Activated CD4-positive, CD25-positive, alpha-beta regulatory T cell (primary cell): Measurements from ENCODE around the gene KRTCAP2.
A peak's percentile ranks its signal among the peaks of the same experiment; 100 is the strongest.
"Not testable (repeated sequence)": the region's sequence is repeated elsewhere in the genome, so short reads cannot be mapped to it uniquely, and the experiment has no call there.

Experiments used
- DNase-seq, 4 experiments: peaks; one replicate each; lab custom pipeline; 2025; lab: John Stamatoyannopoulos, UW

The KRTCAP2 gene

DNA sequence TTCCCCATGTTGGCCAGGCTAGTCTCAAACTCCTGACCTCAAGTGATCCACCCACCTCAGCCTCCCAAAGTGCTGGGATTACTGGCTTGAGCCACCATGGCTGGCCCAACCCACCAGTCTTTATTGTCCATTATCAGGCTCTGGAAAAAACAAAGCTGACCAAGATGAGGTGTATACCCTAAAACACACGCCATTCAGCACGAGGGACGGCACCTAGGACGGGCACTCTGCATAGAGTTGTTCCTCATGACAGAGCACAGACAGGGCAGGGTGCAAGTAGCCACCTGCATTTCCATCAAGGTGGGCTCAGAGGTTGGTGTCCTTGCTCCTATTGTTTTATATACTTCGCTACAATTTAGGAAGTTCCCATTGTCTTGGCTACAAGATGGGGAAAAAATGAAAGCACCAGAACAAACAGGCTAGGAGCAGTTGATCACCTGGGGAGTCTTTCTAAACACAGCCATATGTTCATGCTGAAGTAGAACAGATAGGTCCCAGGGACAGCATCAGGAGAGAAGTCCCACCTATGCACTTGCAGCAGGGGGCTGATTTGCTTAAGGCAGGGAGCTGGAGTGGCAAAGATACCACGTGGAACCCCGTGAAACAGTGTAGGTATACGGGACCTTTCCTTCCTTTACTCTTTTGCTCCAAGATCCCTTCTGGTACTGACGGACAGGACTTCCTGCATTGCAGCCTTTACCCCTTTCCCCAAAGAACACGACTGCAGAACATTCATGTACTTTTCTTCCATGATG, 4.5 kb downstream of the KRTCAP2 start:
- no peak for DNase-seq

DNA sequence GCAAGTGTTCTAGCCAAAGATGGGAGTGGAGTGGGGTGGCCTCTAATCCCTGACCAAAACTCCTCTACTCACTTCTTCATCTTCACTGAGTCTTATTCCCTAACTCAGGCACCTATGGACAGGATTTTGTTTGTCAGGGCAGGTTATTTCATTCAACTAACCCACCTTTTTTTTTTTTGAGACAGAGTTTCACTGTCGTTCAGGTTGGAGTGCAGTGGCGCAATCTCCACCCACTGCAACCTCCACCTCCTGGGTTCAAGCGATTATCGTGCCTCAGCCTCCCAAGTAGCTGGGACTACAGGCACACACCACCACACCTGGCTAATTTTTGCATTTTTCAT, 5.0 kb downstream of the KRTCAP2 start:
- not testable (repeated sequence) for DNase-seq

DNA sequence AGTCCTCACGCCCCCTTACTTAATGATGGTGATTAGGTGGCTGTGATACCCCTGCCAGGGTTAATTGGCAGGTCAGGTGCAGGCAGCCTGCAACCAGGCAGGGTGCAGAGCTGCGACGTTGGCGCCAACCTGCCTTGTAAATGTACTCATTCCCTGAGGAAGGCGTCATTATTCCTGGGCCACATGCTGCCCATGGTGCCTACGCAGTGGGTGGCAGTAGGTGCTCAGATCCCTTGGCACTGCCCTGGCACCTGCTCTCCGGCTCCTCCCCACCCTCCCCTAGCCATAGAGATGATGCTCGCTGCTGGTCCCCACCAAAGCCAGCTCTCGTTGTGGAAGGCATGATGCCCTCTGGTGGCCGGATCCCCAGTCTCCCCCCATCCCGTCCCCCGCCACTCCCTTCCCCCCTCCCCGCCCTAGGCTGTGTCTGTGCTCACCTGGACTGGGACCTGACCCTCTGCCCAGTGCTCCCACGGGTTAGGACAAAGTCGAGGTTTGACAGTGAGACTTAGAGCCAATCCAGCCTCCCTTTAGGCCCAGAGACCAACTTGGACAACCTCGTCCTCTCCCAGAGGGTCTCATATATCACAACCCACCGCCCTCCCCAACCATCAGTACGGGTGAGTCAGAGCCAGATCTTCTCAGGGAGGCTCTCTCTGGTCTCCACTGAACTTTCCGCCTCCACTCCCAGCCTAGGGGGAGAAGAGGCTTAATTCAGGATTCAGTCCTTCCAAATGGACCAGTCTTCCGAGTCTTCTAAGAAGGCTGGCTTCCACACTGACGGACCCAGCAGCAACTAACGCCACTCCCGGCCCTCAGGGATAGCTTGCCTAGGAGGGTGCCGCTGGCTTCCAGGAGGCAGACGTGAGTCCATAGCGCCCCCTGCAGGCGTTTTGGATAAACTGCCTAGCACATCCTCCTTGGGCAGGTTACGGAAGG, 5.7 kb downstream of the KRTCAP2 start:
- peak; percentile 67 to 72 (median 72) for DNase-seq

DNA sequence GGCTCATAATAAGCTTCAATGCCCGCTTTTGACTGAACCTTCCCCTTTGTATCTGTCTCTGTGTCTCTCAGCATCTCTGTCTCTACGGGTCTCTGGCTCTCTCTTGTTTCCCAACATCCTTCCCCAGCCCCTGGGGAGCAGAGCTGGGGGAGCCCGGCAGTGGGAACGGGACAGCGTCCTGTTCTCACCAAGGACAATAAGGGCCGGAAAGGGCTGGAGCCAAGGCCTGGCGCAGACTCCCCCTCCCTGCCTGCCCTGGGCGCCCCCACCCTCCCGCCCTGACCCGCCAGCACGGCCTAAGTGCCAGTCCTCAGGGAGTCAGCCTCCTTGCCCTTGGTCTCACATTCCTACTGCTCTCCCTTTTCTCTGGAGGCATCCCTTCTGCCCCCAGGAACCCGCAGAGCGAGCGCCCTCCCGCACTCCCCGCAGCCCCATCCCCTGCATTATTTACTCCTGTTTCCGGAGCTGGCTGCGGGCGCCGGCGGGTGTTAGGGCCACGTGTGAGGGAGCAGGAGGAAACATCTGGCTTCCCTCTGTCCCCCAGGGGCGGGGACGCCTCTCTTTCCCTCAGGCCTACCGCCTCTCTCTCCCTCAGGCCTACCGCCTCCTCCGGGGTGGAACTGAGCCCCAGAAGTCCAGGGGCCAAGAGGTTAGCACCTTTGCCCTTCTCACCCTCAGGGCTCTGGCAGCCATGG, 6.5 kb downstream of the KRTCAP2 start:
- no peak for DNase-seq

DNA sequence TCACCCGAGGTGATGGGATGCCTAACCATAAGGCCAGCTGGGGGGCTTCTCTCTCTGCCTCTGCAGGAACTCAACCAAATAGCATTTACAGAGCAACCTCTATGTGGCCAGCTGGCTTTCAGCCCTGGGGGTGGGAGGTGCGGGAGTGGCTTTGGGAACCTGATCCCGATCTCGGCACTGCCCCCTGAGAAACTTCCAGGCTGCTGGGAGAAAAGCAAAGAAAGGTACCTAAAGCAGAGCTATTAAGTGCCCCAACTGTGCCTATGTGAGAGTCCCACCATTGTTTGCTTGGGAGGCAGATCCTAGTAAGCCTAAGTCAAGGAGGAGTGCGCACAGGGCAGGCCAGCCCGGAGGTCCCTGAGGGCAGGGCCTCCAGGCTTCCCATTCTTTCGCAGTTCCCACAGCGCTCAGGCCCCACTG, 7.0 kb downstream of the KRTCAP2 start:
- DNase-seq: no peak

DNA sequence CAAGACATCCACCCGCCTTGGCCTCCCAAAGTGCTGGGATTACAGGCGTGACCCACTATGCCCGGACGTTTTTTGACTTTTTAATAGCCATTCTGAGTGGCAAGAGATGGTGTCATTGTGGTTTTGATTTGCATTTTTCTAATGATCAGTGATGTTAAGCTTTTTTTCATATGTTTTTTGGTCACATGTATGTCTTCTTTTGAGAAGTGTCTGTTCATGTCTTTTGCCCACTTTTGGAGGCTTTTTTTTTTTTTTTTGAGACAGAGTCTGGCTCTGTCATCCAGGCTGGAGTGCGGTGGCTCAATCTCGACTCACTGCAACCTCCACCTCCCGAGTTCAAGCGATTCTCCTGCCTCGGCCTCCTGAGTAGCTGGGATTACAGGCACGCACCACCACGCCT, 8.5 kb downstream of the KRTCAP2 start:
- DNase-seq: not testable (repeated sequence)

DNA sequence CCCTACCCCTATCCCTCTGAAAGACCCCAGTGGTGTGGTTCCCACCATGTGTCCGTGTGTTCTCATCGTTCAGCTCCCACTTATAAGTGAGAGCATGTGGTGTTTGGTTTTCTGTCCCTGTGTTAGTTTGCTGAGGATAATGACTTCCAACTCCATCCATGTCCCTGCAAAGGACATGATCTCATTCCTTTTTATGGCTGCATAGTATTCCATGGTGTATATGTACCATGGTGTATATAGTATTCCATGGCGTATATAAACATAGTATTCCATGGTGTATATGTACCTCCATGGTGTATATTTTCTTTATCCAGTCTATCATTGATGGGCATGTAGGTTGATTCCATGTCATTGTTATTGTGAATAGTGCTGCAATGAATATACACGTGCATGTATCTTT, 9.3 kb downstream of the KRTCAP2 start:
- DNase-seq: not testable (repeated sequence)

DNA sequence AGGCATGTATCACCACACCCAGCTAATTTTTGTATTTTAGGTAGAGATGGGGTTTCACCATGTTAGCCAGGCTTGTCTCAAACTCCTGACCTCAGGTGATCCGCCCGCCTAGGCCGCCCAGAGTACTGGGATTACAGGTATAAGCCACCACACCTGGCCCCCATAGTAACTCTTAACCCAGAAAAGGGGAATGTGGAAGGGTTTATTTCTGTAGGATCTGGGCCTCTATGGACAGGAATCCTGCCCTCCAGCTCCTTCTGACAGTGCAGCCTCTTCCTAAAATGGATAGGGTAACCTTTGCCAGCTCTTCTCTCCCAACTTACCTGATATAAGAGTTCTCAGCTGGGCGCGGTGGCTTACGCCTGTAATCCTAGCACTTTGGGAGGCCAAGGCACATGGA, 10.5 kb downstream of the KRTCAP2 start:
- DNase-seq: not testable (repeated sequence)

DNA sequence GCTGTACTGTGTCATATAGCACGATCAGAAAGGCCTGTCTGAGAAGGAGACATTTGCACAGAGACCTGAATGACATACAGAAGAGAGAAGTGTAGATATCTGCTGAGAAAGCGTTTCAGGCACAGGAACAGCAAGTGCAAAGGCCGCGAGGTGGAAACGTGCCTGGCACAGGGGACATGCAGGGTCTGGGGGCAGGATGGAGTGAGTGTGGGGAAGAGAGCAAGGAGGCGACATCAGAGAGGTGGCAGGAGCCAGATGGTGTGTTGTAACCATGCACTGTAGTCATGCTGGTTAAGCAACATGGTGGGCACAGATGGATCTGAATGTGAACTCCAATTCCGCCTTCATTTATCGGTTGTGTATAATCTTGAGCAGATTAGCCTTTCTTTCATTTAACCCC, 13.0 kb downstream of the KRTCAP2 start:
- DNase-seq: no peak

DNA sequence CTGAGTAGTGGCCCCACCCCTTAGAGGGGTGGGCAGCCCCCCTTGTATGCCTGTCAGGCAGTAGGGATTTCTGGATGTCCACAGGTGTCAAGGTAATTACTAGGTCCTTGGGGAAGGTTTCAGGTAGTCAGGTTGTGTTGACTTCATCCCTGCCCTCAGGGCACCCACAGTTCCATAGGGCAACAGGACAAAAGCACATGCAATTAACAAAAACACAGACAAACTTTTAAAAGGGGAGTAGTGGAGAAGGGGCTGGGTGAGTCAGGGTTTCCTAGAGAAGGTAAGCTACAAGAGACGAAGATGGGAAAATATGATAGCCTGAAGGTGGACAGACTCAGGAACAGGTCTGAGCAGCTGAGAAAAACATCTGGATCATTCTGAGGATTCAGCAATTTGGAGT, 14.1 kb downstream of the KRTCAP2 start:
- no peak for DNase-seq

DNA sequence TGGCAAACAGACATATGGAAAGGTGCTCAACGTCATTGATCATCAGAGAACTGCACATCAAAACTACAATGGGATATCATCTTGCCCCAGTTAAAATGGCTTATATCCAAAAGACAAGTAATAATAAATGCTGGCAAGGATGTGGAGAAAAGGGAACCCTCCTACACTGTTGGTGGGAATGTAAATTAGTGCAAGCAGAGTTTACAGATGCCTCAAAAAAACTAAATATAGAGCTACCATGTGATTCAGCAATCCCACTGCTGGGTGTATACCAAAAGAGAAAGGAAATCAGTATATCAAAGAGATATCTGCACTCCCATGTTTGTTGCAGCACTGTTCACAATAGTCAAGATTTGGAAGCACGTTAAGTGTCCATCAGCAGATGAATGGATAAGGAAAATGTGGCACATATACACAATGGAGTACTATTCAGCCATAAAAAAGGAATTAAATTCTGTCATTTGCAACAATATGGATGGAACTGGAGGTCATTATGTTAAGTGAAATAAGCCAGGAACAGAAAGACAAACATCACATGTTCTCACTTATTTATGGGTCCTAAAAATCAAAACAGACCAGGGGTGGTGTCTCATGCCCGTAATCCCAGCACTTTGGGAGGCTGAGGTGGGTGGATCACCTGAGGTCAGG, 17.0 kb downstream of the KRTCAP2 start:
- DNase-seq: not testable (repeated sequence)

DNA sequence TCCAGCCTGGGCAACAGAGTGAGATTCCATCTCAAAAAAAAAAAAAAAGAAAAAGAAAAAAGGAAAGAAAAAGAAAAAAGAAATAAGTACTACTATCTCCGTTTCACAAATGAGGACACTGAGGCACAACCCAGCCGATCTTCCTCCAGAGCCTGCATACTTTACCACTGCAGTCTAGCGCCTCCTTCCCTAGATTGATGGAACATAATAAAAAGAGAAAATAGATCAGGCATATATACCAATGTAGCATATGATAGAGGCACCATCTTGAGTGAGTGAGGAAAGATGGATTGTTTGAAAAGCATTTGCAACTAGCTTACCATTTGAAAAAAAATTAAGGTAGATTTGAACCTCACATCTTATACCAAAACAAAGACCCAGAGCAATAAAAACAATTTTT, 27.6 kb downstream of the KRTCAP2 start:
- DNase-seq: no peak

DNA sequence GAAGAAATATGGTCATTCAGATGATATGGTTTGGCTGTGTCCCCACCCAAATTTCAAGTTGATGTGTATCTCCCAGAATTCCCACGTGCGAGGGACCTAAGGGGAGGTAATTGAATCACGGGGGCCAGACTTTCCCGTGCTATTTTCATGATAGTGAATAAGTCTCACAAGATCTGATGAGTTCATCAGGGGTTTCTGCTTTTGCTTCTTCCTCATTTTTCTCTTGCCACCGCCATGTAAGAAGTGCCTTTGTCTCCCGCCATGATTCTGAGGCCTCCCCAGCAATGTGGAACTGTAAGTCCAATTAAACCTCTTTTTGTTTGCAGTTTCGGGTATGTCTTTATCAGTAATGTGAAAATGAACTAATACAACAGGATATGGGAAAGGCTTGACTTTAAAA, 31.4 kb downstream of the KRTCAP2 start:
- no peak for DNase-seq

DNA sequence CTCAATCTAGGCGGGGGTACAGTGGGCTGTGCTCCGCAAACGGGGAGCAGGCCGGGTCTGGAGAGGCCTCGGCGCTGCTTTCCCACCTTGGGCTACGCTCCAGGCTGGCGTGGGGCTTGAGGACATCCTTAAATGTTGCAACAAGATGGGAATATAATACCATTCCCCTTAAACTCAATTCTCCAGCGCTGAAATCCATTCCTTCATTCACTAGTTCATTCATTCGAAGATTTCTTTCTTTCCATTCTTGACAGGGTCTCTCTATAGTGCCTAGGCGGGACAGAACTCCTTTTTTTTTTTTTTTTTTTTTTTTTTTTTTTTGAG, 32.5 kb downstream of the KRTCAP2 start:
- no peak for DNase-seq

DNA sequence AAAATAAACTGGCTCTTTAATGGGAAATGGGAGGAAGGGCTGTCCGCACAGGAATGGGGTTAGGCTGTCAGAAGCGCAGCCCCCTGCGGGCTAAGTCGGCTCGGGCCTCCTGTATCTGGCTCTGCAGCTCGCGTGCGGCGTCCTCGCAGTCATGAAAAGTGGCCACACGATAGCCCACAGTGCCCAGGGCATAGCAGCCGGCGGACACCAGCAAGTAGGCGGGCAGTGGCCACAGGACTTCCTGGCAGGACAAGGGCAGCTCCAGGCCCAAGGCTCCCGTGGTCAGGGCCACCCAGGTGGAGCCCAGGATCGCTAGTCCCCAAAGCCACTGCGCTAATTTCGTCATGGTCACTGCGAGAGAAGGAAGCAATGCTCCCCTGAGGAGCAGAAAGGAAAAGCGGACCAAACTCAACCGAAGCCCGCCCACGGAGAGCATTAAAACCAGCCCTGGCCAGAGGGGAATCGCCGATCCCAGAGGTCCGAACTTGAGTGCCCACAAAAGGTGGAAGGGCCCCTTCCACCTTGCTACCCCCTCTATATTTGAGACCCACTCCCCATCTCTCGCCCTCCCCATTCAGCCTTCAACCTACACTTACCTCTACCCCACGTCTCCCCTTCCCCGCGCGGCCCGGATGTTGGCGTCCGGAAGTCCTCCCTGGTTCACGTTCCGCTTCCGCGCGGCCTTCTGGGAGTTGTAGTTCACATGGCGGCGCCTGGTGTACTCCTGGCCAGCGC, 33.0 kb downstream of the KRTCAP2 start, which contains the start of gene DPM3:
Gene DPM3 (minus strand): TSS at position 637 of the 735 bp plus-strand sequence. CDS start 291 bp downstream, at position 346.
- DNase-seq: peak; percentile 76 to 83 (median 79)

DNA sequence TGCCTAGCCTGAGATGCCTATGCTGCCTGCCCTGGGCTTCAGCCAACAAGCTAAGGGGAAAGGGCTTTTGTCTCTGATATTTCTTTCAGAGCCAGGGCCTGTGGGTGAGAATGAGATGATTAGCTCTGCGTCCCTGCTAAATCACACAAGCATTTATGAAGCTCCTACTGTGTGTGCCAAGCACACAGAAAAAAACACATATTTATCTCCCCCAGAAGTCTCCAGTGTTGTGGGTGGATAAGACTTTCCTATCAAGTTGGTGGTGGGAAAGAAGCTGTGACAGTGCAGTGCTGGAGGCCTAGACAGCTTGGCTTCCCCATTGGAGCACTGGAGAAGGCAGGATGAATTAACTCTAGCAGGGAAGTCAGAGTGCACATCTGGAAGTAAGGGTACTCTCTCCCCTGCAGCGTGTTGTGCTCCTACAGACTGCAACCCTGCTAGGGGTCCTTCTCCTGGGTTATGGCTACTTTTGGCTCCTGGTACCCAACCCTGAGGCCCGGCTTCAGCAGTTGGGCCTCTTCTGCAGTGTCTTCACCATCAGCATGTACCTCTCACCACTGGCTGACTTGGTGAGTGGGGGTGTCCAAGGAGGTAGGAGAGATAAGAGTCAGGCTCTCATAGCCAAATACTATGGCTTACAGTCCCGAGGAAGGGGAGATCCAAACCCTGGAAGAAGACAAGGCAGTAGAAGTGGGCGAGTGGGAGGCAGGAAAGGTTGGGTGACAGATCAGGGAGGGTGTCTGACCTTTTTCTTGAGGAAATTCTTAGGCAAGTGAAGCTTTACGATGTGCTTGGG, 35.8 kb downstream of the KRTCAP2 start:
- no peak for DNase-seq

DNA sequence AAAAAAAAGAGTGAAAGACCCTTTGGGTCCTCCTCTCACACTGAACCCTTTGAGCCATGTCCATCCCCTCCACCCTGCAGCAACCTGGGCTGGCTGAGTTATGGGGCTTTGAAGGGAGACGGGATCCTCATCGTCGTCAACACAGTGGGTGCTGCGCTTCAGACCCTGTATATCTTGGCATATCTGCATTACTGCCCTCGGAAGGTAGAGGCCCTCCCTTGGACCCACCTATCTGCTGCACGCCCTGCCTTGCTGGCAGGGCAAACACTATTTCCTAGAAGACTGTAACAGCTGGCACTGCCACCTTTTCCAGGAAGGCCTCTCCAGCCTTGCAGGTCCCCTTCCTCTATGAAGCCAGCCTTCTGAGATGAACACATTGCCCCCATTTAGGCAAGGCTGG, 36.4 kb downstream of the KRTCAP2 start:
- DNase-seq: no peak

DNA sequence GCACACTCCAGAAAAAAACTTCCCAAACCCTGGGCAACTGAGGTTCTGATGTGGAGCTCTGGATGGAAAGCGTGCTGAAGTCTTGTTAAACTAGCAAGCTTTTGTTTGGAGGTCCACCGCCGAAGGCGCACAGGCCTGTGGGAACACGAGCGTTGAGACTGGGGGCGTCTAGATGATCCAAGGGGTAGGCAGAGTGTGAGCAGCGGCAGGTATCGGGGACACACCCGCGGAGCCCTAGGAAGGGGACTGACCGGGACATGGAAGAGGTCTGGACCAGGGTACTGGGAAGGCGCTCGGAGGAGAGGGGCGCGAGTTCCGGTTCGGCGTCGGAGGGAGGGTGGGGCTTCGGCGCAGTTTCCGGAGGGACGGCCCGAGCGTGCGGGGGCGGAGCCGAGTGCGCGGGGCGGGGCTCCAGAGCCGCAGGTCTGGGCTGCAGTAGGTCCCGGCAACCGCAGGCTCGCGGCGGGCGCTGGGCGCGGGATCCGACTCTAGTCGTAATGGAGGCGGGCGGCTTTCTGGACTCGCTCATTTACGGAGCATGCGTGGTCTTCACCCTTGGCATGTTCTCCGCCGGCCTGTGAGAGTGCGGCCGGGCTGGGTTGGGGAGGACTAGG, 37.6 kb downstream of the KRTCAP2 start, which contains the start of gene SLC50A1:
Gene SLC50A1 (plus strand): TSS at position 438 of the 614 bp plus-strand sequence. CDS start 60 bp downstream, at position 498.
- peak; percentile 84 to 88 (median 85) for DNase-seq

DNA sequence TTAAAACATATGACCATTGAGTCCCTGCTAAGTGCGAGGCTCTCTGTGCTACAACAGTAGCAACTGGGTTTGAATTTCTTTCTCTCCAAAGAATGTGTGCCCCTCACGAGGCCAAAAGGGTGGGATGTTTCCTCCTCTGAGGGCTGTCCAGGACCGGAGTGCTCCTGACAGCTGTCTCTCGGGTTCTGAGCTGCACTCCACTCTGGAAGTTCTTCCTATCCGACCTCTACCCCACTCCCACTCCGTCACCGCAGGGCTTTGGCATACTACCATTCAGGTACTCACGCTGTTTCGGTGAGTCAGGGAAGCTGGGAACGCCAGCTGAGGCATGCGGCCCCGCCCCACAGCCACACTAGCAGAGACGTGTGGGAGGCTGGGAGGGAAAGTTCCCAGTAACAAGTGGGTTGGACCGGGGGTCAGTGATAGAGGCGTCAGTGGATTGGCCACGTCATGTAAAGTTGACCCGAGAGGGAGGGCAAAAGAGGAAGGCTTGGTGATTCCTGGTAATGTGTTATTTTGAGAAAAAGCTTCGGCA, 38.2 kb downstream of the KRTCAP2 start:
- DNase-seq: peak in 2 of 4 experiments; percentile 21 to 39

DNA sequence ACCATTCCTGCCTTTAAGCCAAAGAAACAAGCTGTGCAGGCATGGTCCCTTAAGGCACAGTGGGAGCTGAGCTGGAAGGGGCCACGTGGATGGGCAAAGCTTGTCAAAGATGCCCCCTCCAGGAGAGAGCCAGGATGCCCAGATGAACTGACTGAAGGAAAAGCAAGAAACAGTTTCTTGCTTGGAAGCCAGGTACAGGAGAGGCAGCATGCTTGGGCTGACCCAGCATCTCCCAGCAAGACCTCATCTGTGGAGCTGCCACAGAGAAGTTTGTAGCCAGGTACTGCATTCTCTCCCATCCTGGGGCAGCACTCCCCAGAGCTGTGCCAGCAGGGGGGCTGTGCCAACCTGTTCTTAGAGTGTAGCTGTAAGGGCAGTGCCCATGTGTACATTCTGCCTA, 38.8 kb downstream of the KRTCAP2 start:
- DNase-seq: no peak
